Measurements from ENCODE around the gene POLA2. TPM values are rescaled to one million over a fixed set of nuclear protein-coding genes. Genes with fewer than 3 reads are reported as not detected.

Gene POLA2, protein sequence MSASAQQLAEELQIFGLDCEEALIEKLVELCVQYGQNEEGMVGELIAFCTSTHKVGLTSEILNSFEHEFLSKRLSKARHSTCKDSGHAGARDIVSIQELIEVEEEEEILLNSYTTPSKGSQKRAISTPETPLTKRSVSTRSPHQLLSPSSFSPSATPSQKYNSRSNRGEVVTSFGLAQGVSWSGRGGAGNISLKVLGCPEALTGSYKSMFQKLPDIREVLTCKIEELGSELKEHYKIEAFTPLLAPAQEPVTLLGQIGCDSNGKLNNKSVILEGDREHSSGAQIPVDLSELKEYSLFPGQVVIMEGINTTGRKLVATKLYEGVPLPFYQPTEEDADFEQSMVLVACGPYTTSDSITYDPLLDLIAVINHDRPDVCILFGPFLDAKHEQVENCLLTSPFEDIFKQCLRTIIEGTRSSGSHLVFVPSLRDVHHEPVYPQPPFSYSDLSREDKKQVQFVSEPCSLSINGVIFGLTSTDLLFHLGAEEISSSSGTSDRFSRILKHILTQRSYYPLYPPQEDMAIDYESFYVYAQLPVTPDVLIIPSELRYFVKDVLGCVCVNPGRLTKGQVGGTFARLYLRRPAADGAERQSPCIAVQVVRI
- total RNA-seq (2022; extraction: Qiagen RNA extraction; ENCODE audit: low read depth), result 11.8 to 20.5 TPM (median 13.7 TPM) in 5 replicates

GRCh38 chr11:65261591-65262380 lies at the start of gene POLA2:
TSS of gene POLA2 (plus strand) at chr11:65261962. CDS start at chr11:65262293, 331 bp downstream.

DNA sequence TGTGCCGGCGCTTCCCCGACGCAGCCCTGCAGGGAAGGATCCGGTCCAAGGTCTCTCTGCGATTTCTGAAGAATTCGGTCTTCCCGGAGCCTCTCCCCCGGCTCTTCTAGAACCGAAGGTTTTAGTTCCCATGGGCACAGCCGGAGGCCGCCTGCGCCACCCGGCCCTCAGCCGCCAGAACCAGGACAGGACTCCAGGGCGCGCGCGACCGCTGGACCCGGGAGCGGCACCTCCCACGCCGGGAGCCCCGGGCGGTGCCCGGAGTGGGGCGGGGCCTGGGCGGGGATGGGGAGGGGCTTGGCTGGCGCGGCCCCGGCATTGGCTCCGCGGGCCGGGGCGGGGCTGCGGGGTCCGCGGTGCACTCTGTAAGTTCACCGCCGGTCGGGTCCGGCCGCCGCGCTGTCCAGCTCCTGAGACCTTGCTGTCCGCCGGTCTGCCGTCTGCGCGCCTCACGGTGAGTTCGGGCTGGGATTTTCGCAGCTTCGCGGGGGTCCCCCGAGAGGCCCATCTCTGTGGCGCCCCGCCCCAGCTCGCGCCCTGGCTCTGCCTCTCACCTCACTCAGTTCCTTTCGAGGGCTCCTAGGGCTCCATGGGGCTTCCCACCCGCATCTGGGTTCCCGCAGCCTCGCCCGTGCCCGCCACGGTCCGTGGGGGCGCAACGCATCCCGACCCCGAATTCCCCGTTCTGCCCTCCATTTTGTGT lies 52.9 kb downstream of the POLA2 start, which contains the start of gene CDC42EP2:
Gene CDC42EP2 (plus strand): TSS at position 366 of the 703 bp plus-strand sequence. CDS start 6,033 bp downstream, outside the sequence.

Other genes starting within 250 kb of the POLA2 start
- 157 to 200 TPM (median 182 TPM) in 5 replicates for gene ARL2, start 247.8 kb upstream of the POLA2 start, total RNA-seq (2022; extraction: Qiagen RNA extraction; ENCODE audit: low read depth)
- gene SNX15, start 234.5 kb upstream of the POLA2 start, total RNA-seq (2022; extraction: Qiagen RNA extraction; ENCODE audit: low read depth), result 20.2 to 23.7 TPM (median 21.5 TPM) in 5 replicates
- gene SAC3D1, start 220.8 kb upstream of the POLA2 start, total RNA-seq (2022; extraction: Qiagen RNA extraction; ENCODE audit: low read depth), result 33.6 to 55.1 TPM (median 50.9 TPM) in 5 replicates
- gene NAALADL1, start 203.4 kb upstream of the POLA2 start, total RNA-seq (2022; extraction: Qiagen RNA extraction; ENCODE audit: low read depth), result not detected in 5 replicates
- 56.3 to 73.2 TPM (median 69.6 TPM) in 5 replicates for gene CDCA5, start 177.9 kb upstream of the POLA2 start, total RNA-seq (2022; extraction: Qiagen RNA extraction; ENCODE audit: low read depth)
- gene ZFPL1, start 177.7 kb upstream of the POLA2 start, total RNA-seq (2022; extraction: Qiagen RNA extraction; ENCODE audit: low read depth), result 30.8 to 34.6 TPM (median 33.1 TPM) in 5 replicates
- 50.2 to 54.5 TPM (median 53.0 TPM) in 5 replicates for gene VPS51, start 165.7 kb upstream of the POLA2 start, total RNA-seq (2022; extraction: Qiagen RNA extraction; ENCODE audit: low read depth)
- 5.3 to 6.8 TPM (median 5.5 TPM) in 5 replicates for gene TM7SF2, start 150.1 kb upstream of the POLA2 start, total RNA-seq (2022; extraction: Qiagen RNA extraction; ENCODE audit: low read depth)
- 14.6 to 23.2 TPM (median 21.6 TPM) in 5 replicates for gene ZNHIT2, start 144.3 kb upstream of the POLA2 start, total RNA-seq (2022; extraction: Qiagen RNA extraction; ENCODE audit: low read depth)
- gene FAU, start 139.8 kb upstream of the POLA2 start, total RNA-seq (2022; extraction: Qiagen RNA extraction; ENCODE audit: low read depth), result 887 to 1,065 TPM (median 962 TPM) in 5 replicates
- gene MRPL49, start 139.6 kb upstream of the POLA2 start, total RNA-seq (2022; extraction: Qiagen RNA extraction; ENCODE audit: low read depth), result 68.9 to 78.3 TPM (median 73.3 TPM) in 5 replicates
- 30.3 to 41.2 TPM (median 40.5 TPM) in 5 replicates for gene SYVN1, start 127.4 kb upstream of the POLA2 start, total RNA-seq (2022; extraction: Qiagen RNA extraction; ENCODE audit: low read depth)
- gene SPDYC, start 91.7 kb upstream of the POLA2 start, total RNA-seq (2022; extraction: Qiagen RNA extraction; ENCODE audit: low read depth), result not detected in 5 replicates
- gene CAPN1, start 80.0 kb upstream of the POLA2 start, total RNA-seq (2022; extraction: Qiagen RNA extraction; ENCODE audit: low read depth), result 94.0 to 119 TPM (median 113 TPM) in 5 replicates
- 17.3 to 23.6 TPM (median 20.1 TPM) in 5 replicates for gene CDC42EP2, start 52.9 kb downstream of the POLA2 start, total RNA-seq (2022; extraction: Qiagen RNA extraction; ENCODE audit: low read depth)
- 37.7 to 44.3 TPM (median 39.7 TPM) in 5 replicates for gene DPF2, start 71.9 kb downstream of the POLA2 start, total RNA-seq (2022; extraction: Qiagen RNA extraction; ENCODE audit: low read depth)
- 0.40 to 0.94 TPM (median 0.87 TPM) in 5 replicates for gene TIGD3, start 92.8 kb downstream of the POLA2 start, total RNA-seq (2022; extraction: Qiagen RNA extraction; ENCODE audit: low read depth)
- 11.7 to 16.3 TPM (median 15.2 TPM) in 5 replicates for gene SLC25A45, start 120.7 kb downstream of the POLA2 start, total RNA-seq (2022; extraction: Qiagen RNA extraction; ENCODE audit: low read depth)
- gene FRMD8, start 124.7 kb downstream of the POLA2 start, total RNA-seq (2022; extraction: Qiagen RNA extraction; ENCODE audit: low read depth), result 47.9 to 66.2 TPM (median 63.6 TPM) in 5 replicates
- gene NEAT1, start 160.8 kb downstream of the POLA2 start, total RNA-seq (2022; extraction: Qiagen RNA extraction; ENCODE audit: low read depth), result 108 to 253 TPM (median 201 TPM) in 5 replicates
- gene MALAT1, start 237.1 kb downstream of the POLA2 start, total RNA-seq (2022; extraction: Qiagen RNA extraction; ENCODE audit: low read depth), result 35.0 to 89.7 TPM (median 73.8 TPM) in 5 replicates

All from A549 treated with GW870086 at 1 μM for 4 hours (cell line).